Ovary (tissue), 9 donors: ENCODE measurements around the gene CLEC16A. TPM values are rescaled to one million over a fixed set of nuclear protein-coding genes. Genes with fewer than 3 reads are reported as not detected.

Experiments used
- DNase-seq, 5 donors: peaks; one replicate each; pipeline ENCODE4 v3.0.0-alpha.2; 2019 to 2020
- H3K27ac ChIP-seq, 2 donors: fragments of 200-600 bp; one replicate each; pipeline versions ENCODE4 v1.5.1 to v1.8.0; 2019 to 2022
- H3K27me3 ChIP-seq: fragments of 200-600 bp; one replicate; pipeline ENCODE4 v1.8.0; 2022
- H3K36me3 ChIP-seq: fragments of 200-600 bp; sonication (generic); one replicate; pipeline ENCODE4 v1.5.1; 2019
- H3K4me1 ChIP-seq: one replicate; pipeline ENCODE4 v1.8.1; 2013; ENCODE audit warnings: mild to moderate bottlenecking, moderate library complexity; ENCODE audit not compliant: insufficient read depth
- H3K4me3 ChIP-seq: fragments of 200-600 bp; sonication (generic); one replicate; pipeline ENCODE4 v1.5.1; 2017
- H3K9me3 ChIP-seq, 2 donors: fragments of 200-600 bp in 1 of 2; sonication (generic) in 1 of 2; one replicate each; pipeline versions ENCODE4 v1.5.1 to v1.8.1; 2013 to 2019; ENCODE audit warnings: mild to moderate bottlenecking in 1 of 2, moderate library complexity in 1 of 2
- EP300 ChIP-seq: sonication (generic); formaldehyde crosslinking; IDR thresholded peaks from one replicate; pipeline ENCODE4 v1.6.1; 2017; ENCODE audit warnings: antibody characterized with exemption
- POLR2A ChIP-seq: fragments of 450-650 bp; IDR thresholded peaks from one replicate; pipeline ENCODE4 v1.6.1; 2017; ENCODE audit warnings: antibody characterized with exemption, mild to moderate bottlenecking, moderate library complexity
- WGBS, 3 donors: extraction: QIAGEN DNeasy Blood & Tissue Kit in 1 of 3; methylation state at CpG; one replicate each; pipeline versions ENCODE4 v1.1.5 to v1.1.7; 2013 to 2017; 5-methylcytosine and 5-hydroxymethylcytosine counted together
- intact Hi-C, 4 donors: fragments of 100-400 bp; cut with DNase I; formaldehyde crosslinking; loops; one replicate each; pipeline versions ENCODE4 v1.11.0 to v1.15.1; 2022 to 2023
- polyA plus RNA-seq, 2 donors: library from polyadenylated mRNA; stranded (reverse); fragments of 200-250 nt in 1 of 2; fragments of 350-450 nt in 1 of 2; fragmentation: Illumina TruSeq in 1 of 2; extraction: RNeasy Lipid Tissue Mini Kit (QIAGEN cat#74804) in 1 of 2; gene quantifications; one replicate each; pipeline ENCODE4 v1.2.3, GENCODE V29; 2013 to 2014
- total RNA-seq, 7 donors: library from RNA; depleted of rRNA in 2 of 7; stranded (reverse); fragments of >200 nt in 2 of 7; fragmentation: NEBNext Ultra II Directional in 3 of 7; extraction: Animal tissue kit (Norgen Biotek cat#: 25700) in 3 of 7; gene quantifications; one replicate each; pipeline versions ENCODE4 v1.1.0 to v1.2.4, GENCODE V29; 2016 to 2023
- TF ChIP-seq, protein P1 (sequence below), 3 donors: fragments of 450-650 bp in 2 of 3; fragments of 200-600 bp in 1 of 3; IDR thresholded peaks; one replicate each; pipeline versions ENCODE4 v1.5.1 to v1.8.0; 2016 to 2022; ENCODE audit warnings: antibody characterized with exemption in 3 of 3, mild to moderate bottlenecking in 1 of 3
- donor health status: DM: no; HTN: no; CAD: no; lungs with moderate emphysema.
- donor health status: DM: no; HTN: no; CAD: no.
- donor health status: Bipolar disorder and iron deficiency.
- donor health status: DM: yes; HTN: yes; CAD: no.
- donor health status: DM: no; HTN: no; CAD: no.
- donor health status: DM: yes; HTN: yes; CAD: no.

CLEC16A gene
- total and polyA plus RNA-seq, 9 donors, result 6.4 to 28.1 (median 16.5) TPM

GRCh38 chr16:11170696-11171447, 226.5 kb downstream of the CLEC16A start:
- no peaks in the 10 kb centered on the region for H3K36me3 ChIP-seq
- WGBS, 3 donors, result 88 to 98% (median 89%) methylated on average over 19 of the region's 19 CpGs
- no peak for TF ChIP-seq POLR2A
- TF ChIP-seq, protein P1, sequence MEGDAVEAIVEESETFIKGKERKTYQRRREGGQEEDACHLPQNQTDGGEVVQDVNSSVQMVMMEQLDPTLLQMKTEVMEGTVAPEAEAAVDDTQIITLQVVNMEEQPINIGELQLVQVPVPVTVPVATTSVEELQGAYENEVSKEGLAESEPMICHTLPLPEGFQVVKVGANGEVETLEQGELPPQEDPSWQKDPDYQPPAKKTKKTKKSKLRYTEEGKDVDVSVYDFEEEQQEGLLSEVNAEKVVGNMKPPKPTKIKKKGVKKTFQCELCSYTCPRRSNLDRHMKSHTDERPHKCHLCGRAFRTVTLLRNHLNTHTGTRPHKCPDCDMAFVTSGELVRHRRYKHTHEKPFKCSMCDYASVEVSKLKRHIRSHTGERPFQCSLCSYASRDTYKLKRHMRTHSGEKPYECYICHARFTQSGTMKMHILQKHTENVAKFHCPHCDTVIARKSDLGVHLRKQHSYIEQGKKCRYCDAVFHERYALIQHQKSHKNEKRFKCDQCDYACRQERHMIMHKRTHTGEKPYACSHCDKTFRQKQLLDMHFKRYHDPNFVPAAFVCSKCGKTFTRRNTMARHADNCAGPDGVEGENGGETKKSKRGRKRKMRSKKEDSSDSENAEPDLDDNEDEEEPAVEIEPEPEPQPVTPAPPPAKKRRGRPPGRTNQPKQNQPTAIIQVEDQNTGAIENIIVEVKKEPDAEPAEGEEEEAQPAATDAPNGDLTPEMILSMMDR (IDR thresholded peaks at IDR 0.05), result no peak

DNA sequence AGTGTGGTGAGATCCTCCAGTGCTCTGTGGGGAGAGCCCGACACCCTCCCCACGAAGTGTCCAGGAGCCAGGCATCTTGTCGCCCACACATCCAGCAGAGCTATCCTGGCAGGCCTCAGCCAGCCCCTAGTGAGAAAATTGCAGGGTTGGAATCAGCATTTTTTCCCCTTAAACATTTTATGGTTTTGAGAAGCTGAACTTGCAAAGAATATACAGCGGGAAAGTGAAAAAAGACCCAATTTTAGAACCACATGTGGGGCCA, 227.0 kb downstream of the CLEC16A start:
- intact Hi-C loops, result no loop called here
- no peak for DNase-seq
- TF ChIP-seq POLR2A (no peak), EP300 (no peak)
- TF ChIP-seq, protein P1 (IDR thresholded peaks at IDR 0.05), result no peak
- H3K36me3 ChIP-seq, result no peaks in the 10 kb centered on the region
- H3K27ac ChIP-seq, result no peak overlapping the region
- no peaks in the 10 kb centered on the region for H3K9me3 ChIP-seq
- H3K4me1 ChIP-seq, result peaks cover 2% of the 10 kb centered on the region
- H3K27me3 ChIP-seq, result no peaks in the 10 kb centered on the region
- no peak overlapping the region for H3K4me3 ChIP-seq
- WGBS, 3 donors, result 88 to 92% (median 92%) methylated on average over 4 of the region's 4 CpGs

More at GRCh38 chr16:11170696-11171447, 226.5 kb downstream of the CLEC16A start:
- intact Hi-C loops, result no loop called here
- DNase-seq, result no peak
- Histone ChIP-seq H3K4me1 (peaks cover 2% of the 10 kb centered on the region), H3K9me3 (no peaks in the 10 kb centered on the region), H3K27me3 (no peaks in the 10 kb centered on the region), H3K27ac (no peak overlapping the region), H3K4me3 (no peak overlapping the region)

DNA sequence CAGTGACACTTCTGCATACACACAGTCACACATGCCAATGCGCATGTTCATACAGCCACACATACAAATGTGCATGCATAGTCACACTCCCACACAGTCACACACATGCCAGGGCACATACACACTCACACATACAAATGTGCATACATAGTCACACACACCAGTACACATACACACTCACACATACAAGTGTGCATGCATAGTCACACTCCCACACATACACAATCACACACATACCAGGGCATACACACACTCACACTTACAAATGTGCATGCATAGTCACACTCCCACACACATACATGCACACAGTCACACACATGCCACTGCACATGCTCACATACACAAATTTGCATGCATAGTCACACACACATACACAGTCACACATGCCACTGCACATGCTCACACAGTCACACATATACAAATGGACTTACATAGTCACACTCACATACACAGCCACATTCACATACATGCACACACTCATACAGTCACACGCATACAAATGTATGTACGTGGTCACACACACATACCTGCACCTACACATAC, 227.5 kb downstream of the CLEC16A start:
- H3K27me3 ChIP-seq, result no peaks in the 10 kb centered on the region
- TF ChIP-seq, protein P1 (IDR thresholded peaks at IDR 0.05), result no peak
- TF ChIP-seq EP300, result no peak
- TF ChIP-seq POLR2A, result no peak
- no peaks in the 10 kb centered on the region for H3K36me3 ChIP-seq
- H3K4me1 ChIP-seq, result peaks cover 2% of the 10 kb centered on the region
- no peak overlapping the region for H3K4me3 ChIP-seq
- H3K27ac ChIP-seq, result no peak overlapping the region
- 96 to 97% (median 96%) methylated on average over 3 of the region's 3 CpGs for WGBS, 3 donors
- no peak for DNase-seq
- intact Hi-C loops, result no loop called here
- no peaks in the 10 kb centered on the region for H3K9me3 ChIP-seq

DNA sequence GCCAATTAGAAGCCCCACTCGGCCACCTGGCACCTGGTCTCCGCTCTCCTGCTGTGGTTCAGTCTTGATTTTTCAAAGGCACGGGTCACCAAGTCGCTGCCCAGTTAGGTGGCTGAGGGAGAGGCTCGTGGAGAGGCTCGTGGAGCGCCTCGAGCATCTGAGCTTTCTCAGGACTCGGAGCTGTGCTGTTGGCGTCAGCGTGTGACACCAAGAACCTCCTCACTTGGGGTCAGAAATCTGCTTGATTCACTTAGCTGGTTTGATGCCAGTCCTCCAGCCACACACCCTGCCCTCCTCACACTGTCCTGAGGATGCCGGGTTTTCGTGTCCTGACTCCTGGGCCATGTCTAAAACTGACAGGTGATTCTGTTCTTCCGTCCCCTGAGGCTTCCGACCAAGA, 229.1 kb downstream of the CLEC16A start:
- H3K4me3 ChIP-seq, result no peak overlapping the region
- DNase-seq, result no peak
- peaks cover 2% of the 10 kb centered on the region for H3K4me1 ChIP-seq
- H3K27ac ChIP-seq, result no peak overlapping the region
- WGBS, 3 donors, result 92 to 97% (median 94%) methylated on average over 15 of the region's 15 CpGs
- intact Hi-C loops, result no loop called here
- TF ChIP-seq EP300, result no peak
- TF ChIP-seq, protein P1 (IDR thresholded peaks at IDR 0.05), result no peak
- no peak for TF ChIP-seq POLR2A
- H3K27me3 ChIP-seq, result no peaks in the 10 kb centered on the region
- no peaks in the 10 kb centered on the region for H3K9me3 ChIP-seq
- H3K36me3 ChIP-seq, result no peaks in the 10 kb centered on the region
